Gastrocnemius medialis (tissue), 4 donors: Measurements from ENCODE around the gene CTNNA2. TPM values are rescaled to one million over a fixed set of nuclear protein-coding genes. Genes with fewer than 3 reads are reported as not detected.

ENCODE experiments used
- ATAC-seq, 2 donors: fragments of 150-250 bp; one replicate each; pipeline ENCODE4 v1.9.1; 2016
- DNase-seq, 2 donors: peaks; one replicate each; pipeline ENCODE4 v3.0.0-alpha.2; 2019
- H3K27ac ChIP-seq, 4 donors: fragments of 200-600 bp; sonication (generic); 1 replicate in 1 of 4; 2 replicates in 3 of 4; pipeline ENCODE4 v1.5.1; 2016 to 2018; ENCODE audit warnings: mild to moderate bottlenecking in 2 of 4, moderate library complexity in 1 of 4
- H3K27me3 ChIP-seq, 3 donors: fragments of 200-600 bp; sonication (generic) in 2 of 3; 1 replicate in 1 of 3; 2 replicates in 2 of 3; pipeline versions ENCODE4 v1.5.1 to v1.6.0; 2016 to 2019; ENCODE audit warnings: mild to moderate bottlenecking in 1 of 3, moderate library complexity in 1 of 3
- H3K36me3 ChIP-seq, 2 donors: fragments of 200-600 bp; sonication (generic) in 1 of 2; one replicate each; pipeline ENCODE4 v1.5.1; 2017 to 2018
- H3K4me1 ChIP-seq, 2 donors: fragments of 200-600 bp; sonication (generic) in 1 of 2; one replicate each; pipeline ENCODE4 v1.5.1; 2016 to 2017; ENCODE audit warnings: mild to moderate bottlenecking in 2 of 2
- H3K4me3 ChIP-seq, 4 donors: fragments of 200-600 bp; sonication (generic) in 3 of 4; 1 replicate in 1 of 4; 2 replicates in 3 of 4; pipeline ENCODE4 v1.5.1; 2016 to 2019; ENCODE audit warnings: mild to moderate bottlenecking in 2 of 4
- H3K9me3 ChIP-seq, 3 donors: fragments of 200-600 bp; sonication (generic) in 2 of 3; 1 replicate in 1 of 3; 2 replicates in 2 of 3; pipeline ENCODE4 v1.5.1; 2016 to 2019
- POLR2A ChIP-seq, 2 donors: fragments of 450-650 bp; IDR thresholded peaks; one replicate each; pipeline ENCODE4 v1.6.1; 2017; ENCODE audit warnings: antibody characterized with exemption in 2 of 2, mild to moderate bottlenecking in 2 of 2, moderate library complexity in 2 of 2
- in situ Hi-C, 4 donors: fragments of 200-750 bp; cut with MboI; loops; one replicate each; pipeline versions ENCODE4 v1.15.0 to v1.8.0; 2017; ENCODE audit warnings: low sequenced_read_pairs in 4 of 4
- intact Hi-C: fragments of 100-400 bp; cut with DNase I; formaldehyde crosslinking; loops from one replicate; pipeline ENCODE4 v1.15.1; 2023; ENCODE audit warnings: low total_unique reads
- total RNA-seq, 4 donors: library from RNA; depleted of rRNA; stranded (reverse); fragments of >200 nt; gene quantifications; one replicate each; pipeline versions ENCODE4 v1.1.0 to v1.2.3, GENCODE V29; 2016
- TF ChIP-seq, protein P1 (sequence below), 5 experiments: fragments of 450-650 bp in 3 of 5; fragments of 200-600 bp in 2 of 5; sonication (generic) in 2 of 5; IDR thresholded peaks in 4 of 5; conservative IDR thresholded peaks in 1 of 5; 1 replicate in 4 of 5; 2 replicates in 1 of 5; pipeline ENCODE4 v1.5.1; 2016 to 2019; ENCODE audit warnings: antibody characterized with exemption in 5 of 5, mild to moderate bottlenecking in 3 of 5, moderate library complexity in 3 of 5

The CTNNA2 gene
- total RNA-seq, 4 donors from 2014 or later = not detected

DNA sequence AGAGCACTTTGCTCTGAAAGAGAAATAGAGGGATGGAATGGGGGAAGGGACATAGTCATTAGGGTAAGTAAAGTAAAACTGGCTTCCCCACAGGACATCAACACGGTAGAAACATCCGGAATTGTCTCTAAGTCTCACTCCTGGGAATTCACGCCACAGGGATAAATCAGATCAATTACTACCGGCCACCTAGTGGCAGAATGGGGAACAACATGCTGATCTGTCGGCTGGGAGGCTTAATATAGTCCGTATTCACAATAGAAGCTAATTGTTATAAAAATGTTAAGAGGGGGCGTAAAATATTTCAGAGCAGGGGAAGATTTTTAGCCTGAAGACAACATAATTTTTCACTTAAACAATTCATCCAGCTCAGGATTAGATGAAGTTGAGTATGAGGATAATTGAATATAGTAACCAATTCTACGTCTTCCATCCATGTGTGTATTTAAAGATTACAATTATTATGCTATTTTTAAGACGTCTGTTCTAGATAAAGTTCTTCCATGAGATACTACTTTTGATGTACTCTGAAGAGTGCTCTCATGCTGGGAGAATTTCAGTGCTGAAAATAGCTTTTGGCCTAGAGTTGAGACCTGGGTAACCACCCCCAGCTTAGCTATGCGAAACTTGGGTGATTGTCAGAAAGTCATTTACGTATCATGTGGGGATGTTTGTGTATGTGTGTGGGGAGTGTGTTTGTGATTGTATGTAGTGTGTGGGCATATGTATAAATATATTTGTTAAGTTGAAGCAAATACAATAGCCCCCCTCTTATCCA lies 726.0 kb downstream of the CTNNA2 start:
- Histone ChIP-seq H3K27me3 (no peaks in the 10 kb centered on the region), H3K4me1 (peaks cover 11 to 19% of the 10 kb centered on the region in 2 donors), H3K27ac (no peak overlapping the region), H3K4me3 (no peak overlapping the region), H3K9me3 (no peaks in the 10 kb centered on the region), H3K36me3 (no peaks in the 10 kb centered on the region)
- TF ChIP-seq POLR2A (IDR thresholded peaks at IDR 0.05) = no peak
- TF ChIP-seq, protein P1, sequence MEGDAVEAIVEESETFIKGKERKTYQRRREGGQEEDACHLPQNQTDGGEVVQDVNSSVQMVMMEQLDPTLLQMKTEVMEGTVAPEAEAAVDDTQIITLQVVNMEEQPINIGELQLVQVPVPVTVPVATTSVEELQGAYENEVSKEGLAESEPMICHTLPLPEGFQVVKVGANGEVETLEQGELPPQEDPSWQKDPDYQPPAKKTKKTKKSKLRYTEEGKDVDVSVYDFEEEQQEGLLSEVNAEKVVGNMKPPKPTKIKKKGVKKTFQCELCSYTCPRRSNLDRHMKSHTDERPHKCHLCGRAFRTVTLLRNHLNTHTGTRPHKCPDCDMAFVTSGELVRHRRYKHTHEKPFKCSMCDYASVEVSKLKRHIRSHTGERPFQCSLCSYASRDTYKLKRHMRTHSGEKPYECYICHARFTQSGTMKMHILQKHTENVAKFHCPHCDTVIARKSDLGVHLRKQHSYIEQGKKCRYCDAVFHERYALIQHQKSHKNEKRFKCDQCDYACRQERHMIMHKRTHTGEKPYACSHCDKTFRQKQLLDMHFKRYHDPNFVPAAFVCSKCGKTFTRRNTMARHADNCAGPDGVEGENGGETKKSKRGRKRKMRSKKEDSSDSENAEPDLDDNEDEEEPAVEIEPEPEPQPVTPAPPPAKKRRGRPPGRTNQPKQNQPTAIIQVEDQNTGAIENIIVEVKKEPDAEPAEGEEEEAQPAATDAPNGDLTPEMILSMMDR (IDR thresholded peaks at IDR 0.05 in 4 of 5, conservative IDR thresholded peaks at IDR 0.05 in 1 of 5) = peak; percentile 7 to 57 (median 39)
- intact Hi-C loops (no loop called here), in situ Hi-C loops (no loop called here)
- DNase-seq (no peak), ATAC-seq (no peak)

DNA sequence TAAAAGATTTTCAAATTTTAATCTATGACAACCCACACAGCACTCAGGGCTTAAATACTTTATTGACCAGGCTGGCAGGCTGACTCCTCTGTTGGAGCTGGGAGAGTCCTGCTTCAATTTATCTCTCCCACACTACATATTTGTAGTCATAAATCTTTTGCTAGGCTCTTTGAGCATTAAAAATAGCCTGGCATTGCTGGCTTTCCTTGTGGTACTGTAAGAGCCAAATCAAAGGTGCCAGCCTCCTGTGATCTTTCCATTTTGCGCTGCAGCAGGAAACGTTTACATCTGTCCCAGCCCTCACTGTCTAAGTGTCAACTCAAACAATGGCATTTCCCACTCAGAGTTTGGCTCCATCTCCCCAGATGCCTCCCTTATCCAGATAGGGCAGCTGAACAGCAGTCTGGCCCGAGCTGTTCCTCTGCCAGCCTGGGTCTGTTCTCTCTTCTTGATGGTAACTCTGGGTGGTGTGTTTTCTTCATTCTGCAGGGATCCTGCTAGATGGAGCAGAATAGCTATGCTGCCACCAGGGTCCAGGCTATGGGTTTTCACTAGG lies 729.6 kb downstream of the CTNNA2 start:
- TF ChIP-seq, protein P1 (IDR thresholded peaks at IDR 0.05 in 4 of 5, conservative IDR thresholded peaks at IDR 0.05 in 1 of 5) = no peak
- TF ChIP-seq POLR2A (IDR thresholded peaks at IDR 0.05) = no peak
- intact Hi-C loops = no loop called here
- no peaks in the 10 kb centered on the region for H3K9me3 ChIP-seq
- H3K4me3 ChIP-seq = no peak overlapping the region
- no peak for DNase-seq
- peak overlapping the region in 1 of 4 donors; percentile 13 for H3K27ac ChIP-seq
- no peaks in the 10 kb centered on the region for H3K36me3 ChIP-seq
- peak; percentile 49 to 58 for ATAC-seq
- H3K4me1 ChIP-seq = peaks cover 11 to 19% of the 10 kb centered on the region in 2 donors
- no peaks in the 10 kb centered on the region for H3K27me3 ChIP-seq
- in situ Hi-C loops = no loop called here

DNA sequence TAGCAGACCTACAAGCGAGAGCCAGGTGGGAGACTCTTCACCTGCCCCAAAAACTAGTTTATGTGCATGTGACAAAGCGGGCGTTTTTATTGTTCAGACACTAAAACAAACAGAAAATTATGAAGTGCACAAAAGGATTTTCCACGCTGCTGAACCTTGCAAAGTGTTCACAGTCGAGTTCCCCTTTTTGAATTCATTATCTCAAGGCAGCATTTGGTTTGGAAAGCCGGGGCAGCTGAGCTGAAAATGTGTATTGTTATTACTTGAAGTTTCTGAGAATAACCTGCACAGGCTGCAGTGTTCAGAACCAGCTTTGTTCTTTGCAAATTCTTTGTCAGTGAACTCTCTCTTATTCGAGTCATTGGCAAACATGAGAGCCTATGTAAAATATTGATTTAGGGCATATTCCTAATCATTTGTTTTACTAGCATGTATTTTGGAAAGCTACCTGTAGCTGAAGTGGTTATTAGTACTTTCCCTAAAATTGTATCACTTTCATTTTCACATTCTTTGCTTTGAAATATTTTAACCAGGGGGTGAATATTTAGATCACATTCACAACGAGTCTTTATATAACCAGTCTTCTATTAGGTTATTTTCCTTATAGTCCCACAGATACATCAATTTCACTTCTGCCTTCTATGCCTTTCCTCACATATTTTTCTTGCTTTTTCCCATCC lies 732.2 kb downstream of the CTNNA2 start:
- in situ Hi-C loops (no loop called here), intact Hi-C loops (no loop called here)
- no peak overlapping the region for H3K27ac ChIP-seq
- DNase-seq = no peak
- H3K4me3 ChIP-seq = no peak overlapping the region
- no peak for TF ChIP-seq POLR2A (IDR thresholded peaks at IDR 0.05)
- TF ChIP-seq, protein P1 (IDR thresholded peaks at IDR 0.05 in 4 of 5, conservative IDR thresholded peaks at IDR 0.05 in 1 of 5) = no peak
- H3K9me3 ChIP-seq = no peaks in the 10 kb centered on the region
- H3K4me1 ChIP-seq = peaks cover 11 to 13% of the 10 kb centered on the region in 2 donors
- no peaks in the 10 kb centered on the region for H3K27me3 ChIP-seq
- ATAC-seq = no peak
- no peaks in the 10 kb centered on the region for H3K36me3 ChIP-seq

DNA sequence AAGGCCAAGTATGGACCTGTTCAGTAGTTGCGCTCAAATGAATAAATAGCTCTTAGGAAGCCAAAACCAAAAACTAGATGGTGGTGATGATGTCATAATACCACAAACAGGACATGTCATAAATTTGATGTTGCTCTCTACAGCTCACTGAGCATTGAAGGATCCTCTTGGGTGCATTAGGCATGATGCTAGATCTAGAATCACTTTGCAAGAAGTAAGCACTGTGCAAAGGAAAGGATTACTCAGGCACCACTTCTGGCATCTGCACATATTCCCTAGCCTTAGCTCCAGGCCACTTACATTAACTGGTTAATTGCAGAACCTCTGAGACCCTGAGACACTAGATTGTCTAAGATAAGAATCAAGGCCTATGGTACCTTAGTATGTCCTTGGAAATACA lies 733.7 kb downstream of the CTNNA2 start:
- intact Hi-C loops = no loop called here
- Histone ChIP-seq H3K27me3 (no peaks in the 10 kb centered on the region), H3K4me1 (peaks cover 7 to 12% of the 10 kb centered on the region in 2 donors), H3K9me3 (no peaks in the 10 kb centered on the region), H3K27ac (no peak overlapping the region), H3K4me3 (no peak overlapping the region), H3K36me3 (no peaks in the 10 kb centered on the region)
- TF ChIP-seq, protein P1 (IDR thresholded peaks at IDR 0.05 in 4 of 5, conservative IDR thresholded peaks at IDR 0.05 in 1 of 5) = no peak
- TF ChIP-seq POLR2A (IDR thresholded peaks at IDR 0.05) = no peak
- no peak for ATAC-seq
- DNase-seq = no peak
- in situ Hi-C loops = no loop called here
